GF-D8 (cell line): ENCODE data around the gene TNN.

Experiments used
- DNase-seq: peaks from one replicate; lab custom pipeline; 2025; lab: John Stamatoyannopoulos, UW

Gene TNN

GRCh38 chr1:175147569-175147968 is 79.9 kb downstream of the TNN start:
- no peak for DNase-seq

GRCh38 chr1:175148068-175148467 is 80.4 kb downstream of the TNN start:
- DNase-seq, result no peak

- DNase-seq, result no peak
Observed at GRCh38 chr1:175150596-175151319, 83.1 kb downstream of the TNN start.

- no peak for DNase-seq
Observed at GRCh38 chr1:175152006-175152652, 84.5 kb downstream of the TNN start.

GRCh38 chr1:175154629-175155472 is 87.2 kb downstream of the TNN start:
- DNase-seq, result no peak

- no peak for DNase-seq
Observed at GRCh38 chr1:175155473-175155856, 87.8 kb downstream of the TNN start.

- DNase-seq, result no peak
Observed at GRCh38 chr1:175155936-175156335, 88.3 kb downstream of the TNN start.

- no peak for DNase-seq
Observed at GRCh38 chr1:175157200-175157599, 89.6 kb downstream of the TNN start.

- DNase-seq, result no peak
Observed at GRCh38 chr1:175158170-175158591, 90.5 kb downstream of the TNN start.

- DNase-seq, result no peak
Observed at GRCh38 chr1:175162955-175163354, 95.3 kb downstream of the TNN start.

- no peak for DNase-seq
Observed at GRCh38 chr1:175163702-175164101, 96.1 kb downstream of the TNN start.

GRCh38 chr1:175164751-175165150 is 97.1 kb downstream of the TNN start:
- DNase-seq, result no peak

GRCh38 chr1:175166746-175167145 is 99.1 kb downstream of the TNN start:
- no peak for DNase-seq

- peak; percentile 21 for DNase-seq
Observed at GRCh38 chr1:175167861-175168260, 100.2 kb downstream of the TNN start.

- DNase-seq, result no peak
Observed at GRCh38 chr1:175168782-175169181, 101.1 kb downstream of the TNN start.

GRCh38 chr1:175169286-175170018 is 101.8 kb downstream of the TNN start:
- DNase-seq, result no peak

- no peak for DNase-seq
Observed at GRCh38 chr1:175171036-175171913, 103.6 kb downstream of the TNN start.

GRCh38 chr1:175172503-175172902 is 104.9 kb downstream of the TNN start:
- no peak for DNase-seq

GRCh38 chr1:175173531-175173930 is 105.9 kb downstream of the TNN start:
- DNase-seq, result no peak

- DNase-seq, result no peak
Observed at GRCh38 chr1:175174309-175175102, 106.9 kb downstream of the TNN start.
